ENCODE results near the gene CDC14A. TPM values are rescaled to one million over a fixed set of nuclear protein-coding genes. Genes with fewer than 3 reads are reported as not detected.
A peak's percentile ranks its signal among the peaks of the same experiment; 100 is the strongest.

CDC14A gene
- total and polyA plus RNA-seq, 12 donors, result 1.4 to 4.0 (median 3.1) TPM

DNA sequence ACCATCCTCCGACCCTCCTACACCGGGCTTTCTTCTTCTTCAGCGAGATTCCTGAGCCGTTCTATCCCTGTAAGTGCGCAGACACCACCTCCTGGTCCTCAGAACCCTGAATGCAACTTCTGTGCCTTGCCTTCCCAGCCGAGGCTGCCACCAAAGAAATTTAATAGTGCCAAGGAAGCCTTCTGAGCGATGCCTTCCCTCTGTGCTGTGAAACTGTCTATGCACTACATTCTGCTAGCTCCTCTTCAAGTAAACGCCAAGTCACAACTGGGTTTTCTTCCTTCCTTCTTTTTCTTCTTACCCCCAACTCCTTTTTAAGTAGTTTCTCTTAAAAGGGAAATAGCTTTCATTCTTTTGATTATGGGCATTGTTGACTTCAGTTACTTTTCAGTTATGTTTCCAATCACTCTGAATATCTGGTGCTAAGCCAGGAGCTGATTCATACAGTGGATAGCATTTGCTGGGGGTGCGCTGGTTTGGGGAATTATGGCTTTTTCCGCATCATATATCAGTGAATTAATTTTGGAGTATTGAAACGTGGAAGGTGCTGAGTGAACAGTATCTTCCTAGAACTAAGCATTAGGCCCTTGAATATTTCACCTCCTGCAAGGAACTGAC lies 147.0 kb downstream of the CDC14A start:
- TF ChIP-seq, protein P1, sequence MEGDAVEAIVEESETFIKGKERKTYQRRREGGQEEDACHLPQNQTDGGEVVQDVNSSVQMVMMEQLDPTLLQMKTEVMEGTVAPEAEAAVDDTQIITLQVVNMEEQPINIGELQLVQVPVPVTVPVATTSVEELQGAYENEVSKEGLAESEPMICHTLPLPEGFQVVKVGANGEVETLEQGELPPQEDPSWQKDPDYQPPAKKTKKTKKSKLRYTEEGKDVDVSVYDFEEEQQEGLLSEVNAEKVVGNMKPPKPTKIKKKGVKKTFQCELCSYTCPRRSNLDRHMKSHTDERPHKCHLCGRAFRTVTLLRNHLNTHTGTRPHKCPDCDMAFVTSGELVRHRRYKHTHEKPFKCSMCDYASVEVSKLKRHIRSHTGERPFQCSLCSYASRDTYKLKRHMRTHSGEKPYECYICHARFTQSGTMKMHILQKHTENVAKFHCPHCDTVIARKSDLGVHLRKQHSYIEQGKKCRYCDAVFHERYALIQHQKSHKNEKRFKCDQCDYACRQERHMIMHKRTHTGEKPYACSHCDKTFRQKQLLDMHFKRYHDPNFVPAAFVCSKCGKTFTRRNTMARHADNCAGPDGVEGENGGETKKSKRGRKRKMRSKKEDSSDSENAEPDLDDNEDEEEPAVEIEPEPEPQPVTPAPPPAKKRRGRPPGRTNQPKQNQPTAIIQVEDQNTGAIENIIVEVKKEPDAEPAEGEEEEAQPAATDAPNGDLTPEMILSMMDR (IDR thresholded peaks at IDR 0.05), result no peak
- ATAC-seq, result no peak
- H3K27me3 ChIP-seq, result no peaks in the 10 kb centered on the region
- WGBS, 2 donors, result 94 to 95% methylated on average over 11 of the region's 11 CpGs
- intact Hi-C loops (cut with DNase I), result no loop called here
- H3K27ac ChIP-seq, result no peak overlapping the region
- H3K4me1 ChIP-seq, result no peaks in the 10 kb centered on the region
- peaks cover 0 to 98% (median 32%) of the 10 kb centered on the region in 9 donors for H3K36me3 ChIP-seq
- DNase-seq, result no peak
- H3K9me3 ChIP-seq, result no peaks in the 10 kb centered on the region
- no peak overlapping the region for H3K4me3 ChIP-seq

DNA sequence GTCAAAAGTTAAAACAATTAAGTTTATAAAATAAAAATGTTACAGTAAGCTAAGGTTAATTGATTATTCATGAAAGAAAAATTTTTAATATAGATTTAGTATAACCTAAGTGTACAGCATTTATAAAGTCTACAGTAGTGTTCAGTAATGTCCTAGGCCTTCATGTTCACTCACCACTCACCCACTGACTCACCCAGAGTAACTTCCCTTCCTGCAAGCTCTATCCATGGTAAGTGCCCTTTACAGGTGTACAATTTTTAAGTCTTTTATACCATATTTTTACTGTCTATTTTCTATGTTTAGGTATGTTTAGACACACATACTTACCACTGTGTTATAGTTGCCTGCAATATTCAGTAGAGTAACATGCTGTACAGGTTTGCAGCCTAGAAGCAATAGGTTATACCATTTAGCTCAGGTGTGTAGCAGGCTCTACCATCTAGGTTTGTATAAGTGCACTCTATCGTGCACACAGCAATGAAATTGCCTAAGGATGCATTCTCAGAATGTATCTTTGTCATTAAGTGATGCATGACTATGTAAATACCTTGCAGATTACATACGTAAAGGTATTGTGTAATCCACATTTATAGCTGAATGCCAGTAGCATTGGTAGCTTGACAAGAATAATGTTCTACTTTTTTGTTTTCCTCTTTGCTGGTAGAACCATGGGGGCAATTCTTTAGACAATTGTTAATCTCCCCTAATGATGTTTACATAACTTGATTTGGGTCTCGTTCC lies 149.9 kb downstream of the CDC14A start:
- intact Hi-C loops (cut with DNase I), result no loop called here
- no peaks in the 10 kb centered on the region for H3K9me3 ChIP-seq
- H3K4me1 ChIP-seq, result peaks cover 0 to 2% (median 0%) of the 10 kb centered on the region in 9 donors
- WGBS, 2 donors, result 82 to 83% methylated on average over 3 of the region's 3 CpGs
- no peak overlapping the region for H3K27ac ChIP-seq
- no peaks in the 10 kb centered on the region for H3K27me3 ChIP-seq
- peaks cover 0 to 84% (median 32%) of the 10 kb centered on the region in 9 donors for H3K36me3 ChIP-seq
- H3K4me3 ChIP-seq, result no peak overlapping the region
- no peak for ATAC-seq
- TF ChIP-seq, protein P1 (IDR thresholded peaks at IDR 0.05), result no peak
- DNase-seq, result no peak

DNA sequence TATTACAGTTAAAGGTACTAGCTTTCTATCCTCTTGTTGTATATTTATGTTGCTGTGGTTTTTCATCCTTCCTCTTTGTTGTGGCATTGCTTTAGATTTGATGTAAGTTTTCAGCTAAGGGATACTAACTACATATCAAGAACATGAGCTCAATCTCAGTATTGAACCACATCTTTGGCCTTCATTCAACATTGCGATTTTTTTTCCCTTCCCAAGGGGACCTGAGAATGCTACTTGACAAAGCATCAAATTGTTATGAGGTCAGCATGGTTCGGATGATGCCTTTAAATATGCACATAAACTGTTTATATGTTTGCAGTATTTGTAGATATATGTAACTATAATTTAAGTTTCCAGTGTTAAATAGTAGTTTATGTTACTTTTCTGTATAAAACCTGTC lies 153.9 kb downstream of the CDC14A start:
- H3K36me3 ChIP-seq, result peaks cover 0 to 81% (median 10%) of the 10 kb centered on the region in 9 donors
- no peaks in the 10 kb centered on the region for H3K27me3 ChIP-seq
- TF ChIP-seq, protein P1 (IDR thresholded peaks at IDR 0.05), result no peak
- intact Hi-C loops (cut with DNase I), result no loop called here
- no peak overlapping the region for H3K4me3 ChIP-seq
- H3K9me3 ChIP-seq, result no peaks in the 10 kb centered on the region
- no peak for ATAC-seq
- no peak overlapping the region for H3K27ac ChIP-seq
- 66 to 70% methylated on average over 2 of the region's 2 CpGs for WGBS, 2 donors
- peaks cover 0 to 19% (median 0%) of the 10 kb centered on the region in 9 donors for H3K4me1 ChIP-seq
- no peak for DNase-seq

DNA sequence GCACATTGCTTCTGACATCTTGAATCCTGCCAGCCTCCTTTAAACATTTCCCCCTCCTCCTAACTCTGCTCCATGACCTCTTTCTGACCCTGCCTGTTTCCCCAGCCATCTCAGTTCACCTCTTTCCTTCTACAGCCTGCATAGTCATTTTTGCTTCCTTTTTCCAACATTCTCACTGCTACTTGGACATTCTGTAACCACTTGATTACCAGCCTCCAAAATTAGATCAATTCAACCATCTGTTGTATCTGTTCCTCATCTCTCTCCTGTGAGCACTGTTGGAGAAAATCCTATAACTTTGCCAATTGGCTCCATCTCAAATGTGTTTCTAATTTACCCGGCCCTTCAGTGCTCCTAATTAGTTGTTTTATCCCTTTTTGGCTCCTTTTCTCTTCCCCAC lies 158.1 kb downstream of the CDC14A start:
- peak in 1 of 8 donors; percentile 24 for ATAC-seq
- no peak for DNase-seq
- TF ChIP-seq, protein P1 (IDR thresholded peaks at IDR 0.05), result no peak
- 50 to 70% methylated on average over 1 of the region's 1 CpG for WGBS, 2 donors
- Histone ChIP-seq H3K27me3 (no peaks in the 10 kb centered on the region), H3K36me3 (peaks cover 0 to 64% (median 0%) of the 10 kb centered on the region in 9 donors), H3K4me3 (no peak overlapping the region), H3K9me3 (no peaks in the 10 kb centered on the region), H3K27ac (peak overlapping the region in 1 of 10 donors; percentile 31), H3K4me1 (peaks cover 0 to 19% (median 0%) of the 10 kb centered on the region in 9 donors)
- intact Hi-C loops (cut with DNase I), result no loop called here

All from heart right ventricle (tissue), 16 donors.